OCI-LY1 (cell line): ENCODE data around the gene NTNG1.

Experiments
- H2AFZ ChIP-seq: fragments of 200-600 bp; sonication (generic), shearing (Covaris generic); 2 replicates; pipeline ENCODE4 v1.6.0; 2014; ENCODE audit warnings: antibody characterized with exemption, mild to moderate bottlenecking, low read length
- H3F3A ChIP-seq: fragments of 200-600 bp; sonication (generic), shearing (Covaris generic); 2 replicates; pipeline ENCODE4 v1.6.0; 2014; ENCODE audit warnings: mild to moderate bottlenecking, antibody characterized with exemption, low read length, moderate library complexity; ENCODE audit not compliant: insufficient read depth
- H3K27ac ChIP-seq: fragments of 200-600 bp; sonication (generic); 2 replicates; pipeline ENCODE4 v1.5.1; 2014; ENCODE audit warnings: low read length, mixed run types, mild to moderate bottlenecking, low read depth; ENCODE audit not compliant: poor library complexity, severe bottlenecking
- H3K27me3 ChIP-seq: fragments of 200-600 bp; sonication (generic); 2 replicates; pipeline ENCODE4 v1.6.0; 2014; ENCODE audit warnings: antibody characterized with exemption, mild to moderate bottlenecking, low read length, moderate library complexity; ENCODE audit not compliant: insufficient read depth
- H3K36me3 ChIP-seq: fragments of 200-600 bp; sonication (generic); 2 replicates; pipeline ENCODE4 v1.6.1; 2014; ENCODE audit warnings: mild to moderate bottlenecking, antibody characterized with exemption, low read length, moderate library complexity, mixed read lengths; ENCODE audit not compliant: insufficient read depth
- H3K4me1 ChIP-seq: fragments of 200-600 bp; sonication (generic); 2 replicates; pipeline ENCODE4 v1.5.1; 2014; ENCODE audit warnings: mild to moderate bottlenecking, low read length, moderate library complexity; ENCODE audit not compliant: insufficient read depth, severe bottlenecking
- H3K4me2 ChIP-seq: fragments of 200-600 bp; sonication (generic), shearing (Covaris generic); 2 replicates; pipeline ENCODE4 v1.6.1; 2014; ENCODE audit warnings: low read length
- H3K4me3 ChIP-seq: fragments of 200-600 bp; sonication (generic); 2 replicates; pipeline ENCODE4 v1.5.1; 2014; ENCODE audit warnings: low read length, low read depth, mild to moderate bottlenecking, mixed read lengths; ENCODE audit not compliant: poor library complexity, severe bottlenecking
- H3K79me2 ChIP-seq: fragments of 200-600 bp; shearing (Covaris generic); 2 replicates; pipeline ENCODE4 v1.6.1; 2016; ENCODE audit warnings: mixed run types, low read length, mixed read lengths; ENCODE audit not compliant: insufficient read depth
- H3K9ac ChIP-seq: fragments of 200-600 bp; sonication (generic), shearing (Covaris generic); 2 replicates; pipeline ENCODE4 v1.6.1; 2014; ENCODE audit warnings: mild to moderate bottlenecking, low read length, mixed read lengths
- H3K9me2 ChIP-seq: fragments of 200-600 bp; sonication (generic), shearing (Covaris generic); 2 replicates; pipeline ENCODE4 v1.6.1; 2014; ENCODE audit warnings: low read depth, mild to moderate bottlenecking, low read length, mixed read lengths
- H3K9me3 ChIP-seq: fragments of 200-600 bp; shearing (Covaris generic); 2 replicates; pipeline ENCODE4 v1.6.1; 2014; ENCODE audit warnings: low read length, mixed read lengths
- H4K20me1 ChIP-seq: fragments of 200-600 bp; sonication (generic), shearing (Covaris generic); 2 replicates; pipeline ENCODE4 v1.6.0; 2016; ENCODE audit warnings: mild to moderate bottlenecking, low read length; ENCODE audit not compliant: insufficient read depth
- EZH2 ChIP-seq: fragments of 200-600 bp; sonication (generic), shearing (Covaris generic); IDR thresholded peaks from 2 replicates; pipeline ENCODE4 v1.8.0; 2017; ENCODE audit warnings: borderline replicate concordance, mixed run types, mild to moderate bottlenecking, antibody characterized with exemption, low read length, moderate library complexity, mixed read lengths
- TF ChIP-seq, protein P1 (sequence below): fragments of 200-600 bp; sonication (generic), shearing (Covaris generic); IDR thresholded peaks from 2 replicates; pipeline ENCODE4 v1.5.1; 2017; ENCODE audit warnings: mild to moderate bottlenecking, antibody characterized with exemption, low read length, moderate library complexity, mixed read lengths

Gene NTNG1

DNA sequence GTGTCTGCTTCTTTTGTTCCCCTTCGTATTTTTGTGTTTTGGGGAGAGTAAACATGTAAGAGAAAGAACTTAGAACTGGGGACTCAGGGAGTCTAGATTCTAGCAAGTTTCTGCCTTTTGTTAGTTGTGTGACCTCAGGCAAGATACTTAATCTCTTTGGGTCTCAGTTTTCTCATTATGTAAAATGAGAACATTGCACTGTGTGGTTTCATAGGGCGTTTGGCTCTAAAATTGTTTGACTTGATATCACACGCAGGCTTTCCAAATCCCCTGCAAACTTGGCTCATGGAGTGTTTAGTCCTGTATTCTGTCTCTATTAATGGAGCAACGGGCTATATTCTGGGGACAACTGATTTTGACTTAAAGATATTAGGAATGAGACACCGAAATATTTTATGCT, 57.7 kb downstream of the NTNG1 start:
- Histone ChIP-seq H3K9ac (no peak overlapping the region), H3K27me3 (no peaks in the 10 kb centered on the region), H3K36me3 (no peaks in the 10 kb centered on the region), H3F3A (no peaks in the 10 kb centered on the region), H3K9me3 (no peaks in the 10 kb centered on the region), H3K4me3 (no peak overlapping the region), H3K9me2 (no peaks in the 10 kb centered on the region), H3K4me1 (no peaks in the 10 kb centered on the region), H4K20me1 (no peaks in the 10 kb centered on the region), H3K79me2 (no peaks in the 10 kb centered on the region), H2AFZ (no peak overlapping the region), H3K27ac (no peak overlapping the region), H3K4me2 (no peak overlapping the region)
- TF ChIP-seq EZH2 = no peak
- TF ChIP-seq, protein P1, sequence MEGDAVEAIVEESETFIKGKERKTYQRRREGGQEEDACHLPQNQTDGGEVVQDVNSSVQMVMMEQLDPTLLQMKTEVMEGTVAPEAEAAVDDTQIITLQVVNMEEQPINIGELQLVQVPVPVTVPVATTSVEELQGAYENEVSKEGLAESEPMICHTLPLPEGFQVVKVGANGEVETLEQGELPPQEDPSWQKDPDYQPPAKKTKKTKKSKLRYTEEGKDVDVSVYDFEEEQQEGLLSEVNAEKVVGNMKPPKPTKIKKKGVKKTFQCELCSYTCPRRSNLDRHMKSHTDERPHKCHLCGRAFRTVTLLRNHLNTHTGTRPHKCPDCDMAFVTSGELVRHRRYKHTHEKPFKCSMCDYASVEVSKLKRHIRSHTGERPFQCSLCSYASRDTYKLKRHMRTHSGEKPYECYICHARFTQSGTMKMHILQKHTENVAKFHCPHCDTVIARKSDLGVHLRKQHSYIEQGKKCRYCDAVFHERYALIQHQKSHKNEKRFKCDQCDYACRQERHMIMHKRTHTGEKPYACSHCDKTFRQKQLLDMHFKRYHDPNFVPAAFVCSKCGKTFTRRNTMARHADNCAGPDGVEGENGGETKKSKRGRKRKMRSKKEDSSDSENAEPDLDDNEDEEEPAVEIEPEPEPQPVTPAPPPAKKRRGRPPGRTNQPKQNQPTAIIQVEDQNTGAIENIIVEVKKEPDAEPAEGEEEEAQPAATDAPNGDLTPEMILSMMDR = no peak

DNA sequence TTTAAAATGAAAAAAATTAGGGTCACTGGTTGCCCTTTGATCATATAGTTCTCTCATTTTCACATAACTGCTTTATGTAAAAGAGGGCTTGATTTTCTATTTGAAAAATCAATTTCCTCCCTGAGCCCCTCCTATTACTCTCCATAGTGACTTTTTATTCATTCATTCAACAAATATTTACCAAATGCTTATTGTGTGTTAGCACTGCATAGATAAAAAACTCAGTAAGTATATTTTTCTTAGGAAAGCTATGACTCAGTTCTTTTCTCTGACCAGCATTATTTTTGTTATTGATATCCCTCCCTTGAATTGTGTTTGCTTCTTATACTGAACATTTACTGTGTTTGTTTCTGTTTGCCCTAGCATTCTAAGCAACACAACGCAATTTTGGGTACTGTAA, 59.8 kb downstream of the NTNG1 start:
- no peaks in the 10 kb centered on the region for H3K79me2 ChIP-seq
- H3K4me3 ChIP-seq = no peak overlapping the region
- H2AFZ ChIP-seq = no peak overlapping the region
- H3K9me3 ChIP-seq = no peaks in the 10 kb centered on the region
- TF ChIP-seq, protein P1 = no peak
- TF ChIP-seq EZH2 = no peak
- no peaks in the 10 kb centered on the region for H3K36me3 ChIP-seq
- H3K27ac ChIP-seq = no peak overlapping the region
- no peak overlapping the region for H3K4me2 ChIP-seq
- no peak overlapping the region for H3K9ac ChIP-seq
- H4K20me1 ChIP-seq = no peaks in the 10 kb centered on the region
- no peaks in the 10 kb centered on the region for H3F3A ChIP-seq
- H3K9me2 ChIP-seq = no peaks in the 10 kb centered on the region
- H3K4me1 ChIP-seq = no peaks in the 10 kb centered on the region
- no peaks in the 10 kb centered on the region for H3K27me3 ChIP-seq

DNA sequence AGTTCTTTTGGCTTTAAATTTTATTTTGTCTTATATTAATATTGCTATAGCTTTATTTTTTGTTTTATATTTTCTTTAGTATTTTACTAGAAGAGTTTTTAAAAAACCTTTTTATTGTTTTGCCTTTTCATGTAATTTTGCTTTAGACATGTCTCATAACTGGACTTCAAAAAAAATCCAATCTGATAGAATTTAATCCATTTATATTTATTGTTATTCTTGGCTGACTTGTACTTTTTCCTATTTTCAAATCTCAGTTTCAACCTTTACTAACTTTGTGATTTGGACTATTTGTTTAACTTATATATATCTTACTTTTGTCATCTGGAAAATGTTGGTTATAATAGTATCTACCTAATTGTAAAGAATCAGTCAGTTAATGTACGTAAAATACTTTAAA, 61.2 kb downstream of the NTNG1 start:
- no peaks in the 10 kb centered on the region for H4K20me1 ChIP-seq
- H3K27ac ChIP-seq = no peak overlapping the region
- no peaks in the 10 kb centered on the region for H3F3A ChIP-seq
- no peaks in the 10 kb centered on the region for H3K4me1 ChIP-seq
- H3K9ac ChIP-seq = no peak overlapping the region
- no peaks in the 10 kb centered on the region for H3K79me2 ChIP-seq
- TF ChIP-seq EZH2 = no peak
- TF ChIP-seq, protein P1 = no peak
- no peaks in the 10 kb centered on the region for H3K36me3 ChIP-seq
- H2AFZ ChIP-seq = no peak overlapping the region
- no peak overlapping the region for H3K4me2 ChIP-seq
- no peaks in the 10 kb centered on the region for H3K27me3 ChIP-seq
- H3K4me3 ChIP-seq = no peak overlapping the region
- no peaks in the 10 kb centered on the region for H3K9me3 ChIP-seq
- H3K9me2 ChIP-seq = no peaks in the 10 kb centered on the region
